Brain pericyte (primary cell): ENCODE measurements around the gene TACR2.
"Not testable (repeated sequence)": the region's sequence is repeated elsewhere in the genome, so short reads cannot be mapped to it uniquely, and the experiment has no call there.

Experiments used
- DNase-seq: peaks from one replicate; pipeline ENCODE4 v3.0.0-alpha.2; 2012; ENCODE audit warnings: low read depth, low spot score

Gene TACR2

GRCh38 chr10:69450395-69450794 lies 33.7 kb upstream of the TACR2 start:
- DNase-seq = not testable (repeated sequence)

- DNase-seq = no peak
Observed at GRCh38 chr10:69449841-69450240, 33.1 kb upstream of the TACR2 start.

GRCh38 chr10:69446650-69447151 lies 30.0 kb upstream of the TACR2 start:
- DNase-seq = peak; percentile 22

- DNase-seq = no peak
Observed at GRCh38 chr10:69446229-69446628, 29.5 kb upstream of the TACR2 start.

- DNase-seq = no peak
Observed at GRCh38 chr10:69445041-69445440, 28.3 kb upstream of the TACR2 start.

- no peak for DNase-seq
Observed at GRCh38 chr10:69443354-69443753, 26.6 kb upstream of the TACR2 start.

- DNase-seq = no peak
Observed at GRCh38 chr10:69439813-69440506, 23.2 kb upstream of the TACR2 start.

GRCh38 chr10:69439350-69439739 lies 22.6 kb upstream of the TACR2 start:
- no peak for DNase-seq

GRCh38 chr10:69438536-69439349 lies 22.0 kb upstream of the TACR2 start:
- no peak for DNase-seq

GRCh38 chr10:69437321-69438259 lies 20.9 kb upstream of the TACR2 start:
- DNase-seq = no peak

- DNase-seq = no peak
Observed at GRCh38 chr10:69435966-69436520, 19.3 kb upstream of the TACR2 start.

- DNase-seq = no peak
Observed at GRCh38 chr10:69434926-69435325, 18.2 kb upstream of the TACR2 start.

- no peak for DNase-seq
Observed at GRCh38 chr10:69434169-69434568, 17.5 kb upstream of the TACR2 start.

GRCh38 chr10:69428165-69428564 lies 11.4 kb upstream of the TACR2 start:
- no peak for DNase-seq

- DNase-seq = no peak
Observed at GRCh38 chr10:69426376-69426727, 9.6 kb upstream of the TACR2 start.

- DNase-seq = no peak
Observed at GRCh38 chr10:69425511-69426298, 9.0 kb upstream of the TACR2 start.

GRCh38 chr10:69425041-69425440 lies 8.3 kb upstream of the TACR2 start:
- no peak for DNase-seq

- no peak for DNase-seq
Observed at GRCh38 chr10:69422676-69423075, 6.0 kb upstream of the TACR2 start.

- DNase-seq = no peak
Observed at GRCh38 chr10:69421611-69422308, 5.0 kb upstream of the TACR2 start.

- DNase-seq = no peak
Observed at GRCh38 chr10:69419744-69420126, 3.0 kb upstream of the TACR2 start.
